NCI-H1417 (cell line): ENCODE results near the gene MMUT.
"Not testable (repeated sequence)": the region's sequence is repeated elsewhere in the genome, so short reads cannot be mapped to it uniquely, and the experiment has no call there.

ENCODE experiments used
- DNase-seq, 3 experiments: peaks; one replicate each; lab custom pipeline; 2025; lab: John Stamatoyannopoulos, UW

MMUT gene

GRCh38 chr6:49423817-49424216 is 39.2 kb downstream of the MMUT start:
- peak in 1 of 3 experiments; percentile 49 for DNase-seq

GRCh38 chr6:49416195-49416594 is 46.9 kb downstream of the MMUT start:
- no peak for DNase-seq

GRCh38 chr6:49415358-49415757 is 47.7 kb downstream of the MMUT start:
- DNase-seq = no peak

GRCh38 chr6:49410564-49410963 is 52.5 kb downstream of the MMUT start:
- DNase-seq = no peak

GRCh38 chr6:49409951-49410542 is 53.0 kb downstream of the MMUT start:
- DNase-seq = peak; percentile 65 to 87 (median 73)

GRCh38 chr6:49406250-49406970 is 56.6 kb downstream of the MMUT start:
- DNase-seq = peak in 2 of 3 experiments; percentile 2 to 22

- DNase-seq = no peak
These were observed 62.0 kb downstream of the MMUT start for GRCh38 chr6:49401063-49401462.

- DNase-seq = not testable (repeated sequence)
These were observed 76.2 kb downstream of the MMUT start for GRCh38 chr6:49386667-49387508.

- DNase-seq = no peak
These were observed 78.1 kb downstream of the MMUT start for GRCh38 chr6:49384904-49385303.
